HG02852 (cell line): Measurements from ENCODE around the gene EGLN2.
"Not testable (repeated sequence)": the region's sequence is repeated elsewhere in the genome, so short reads cannot be mapped to it uniquely, and the experiment has no call there.

Source experiments
- ATAC-seq: cut with Tn5 transposase; IDR thresholded peaks from one replicate; pipeline ENCODE4 v1.9.1; 2021; ENCODE audit warnings: mild to moderate bottlenecking, moderate library complexity; ENCODE audit not compliant: unreplicated experiment

Gene EGLN2

DNA sequence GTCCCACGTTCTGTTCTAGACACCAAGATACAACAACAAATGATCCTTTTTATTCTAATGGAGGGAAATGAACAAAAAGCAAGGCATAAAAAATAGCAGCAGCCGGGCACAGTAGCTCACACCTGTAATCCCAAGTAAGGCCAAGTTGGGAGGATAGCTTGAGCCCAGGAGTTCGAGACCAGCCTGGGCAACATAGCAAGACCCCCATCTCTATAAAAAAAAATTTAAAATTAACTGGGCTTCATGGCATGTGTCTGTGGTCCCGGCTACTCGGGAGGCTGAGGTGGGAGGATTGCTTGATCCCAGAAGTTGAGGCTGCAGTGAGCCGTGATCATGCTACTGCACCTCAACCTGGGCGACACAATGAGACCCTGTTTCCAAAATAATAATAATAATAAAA lies 22.6 kb upstream of the EGLN2 start:
- no peak for ATAC-seq

DNA sequence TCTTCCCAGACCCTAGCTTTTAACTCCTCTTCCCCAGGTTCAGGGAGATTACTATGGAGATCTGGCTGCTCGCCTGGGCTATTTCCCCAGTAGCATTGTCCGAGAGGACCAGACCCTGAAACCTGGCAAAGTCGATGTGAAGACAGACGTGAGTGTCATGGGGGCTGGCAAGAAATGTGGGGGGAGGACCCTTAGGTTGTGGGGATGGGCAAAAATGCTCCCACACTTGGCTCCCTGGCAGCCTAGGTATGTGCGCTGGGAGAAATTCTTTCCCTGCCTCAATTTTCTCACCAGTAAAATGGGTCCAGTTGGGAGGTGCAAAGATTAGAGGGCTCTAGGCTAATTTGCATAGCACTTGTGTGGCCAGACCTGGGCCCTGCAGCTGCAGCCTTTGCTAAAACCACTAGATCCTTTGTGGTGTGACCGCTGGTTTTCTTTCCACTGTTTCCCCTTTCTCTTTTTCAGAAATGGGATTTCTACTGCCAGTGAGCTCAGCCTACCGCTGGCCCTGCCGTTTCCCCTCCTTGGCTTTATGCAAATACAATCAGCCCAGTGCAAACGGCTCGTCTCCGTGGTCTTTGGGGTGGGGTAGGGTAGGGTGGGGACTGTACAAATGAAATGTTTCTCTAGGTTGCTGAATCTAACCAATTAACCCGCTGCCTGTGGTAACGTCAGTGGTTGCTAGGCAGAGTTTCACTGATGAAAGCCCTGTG lies 21.9 kb upstream of the EGLN2 start:
- peak; percentile 61 for ATAC-seq

DNA sequence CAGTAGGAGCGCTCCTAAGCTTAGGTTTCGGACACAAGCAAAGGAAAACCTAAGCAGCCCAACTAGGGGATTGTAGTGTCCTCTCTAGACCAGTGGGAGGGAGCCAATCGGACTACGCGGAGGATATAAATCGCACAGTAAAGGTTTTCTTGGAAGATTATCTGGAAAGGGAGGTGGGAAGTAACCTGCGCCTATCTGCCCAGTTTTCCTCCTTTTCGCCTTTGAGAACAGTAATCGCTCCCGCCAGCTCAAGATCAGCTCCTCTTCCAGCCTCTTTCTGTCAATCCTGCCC lies 21.4 kb upstream of the EGLN2 start:
- no peak for ATAC-seq

DNA sequence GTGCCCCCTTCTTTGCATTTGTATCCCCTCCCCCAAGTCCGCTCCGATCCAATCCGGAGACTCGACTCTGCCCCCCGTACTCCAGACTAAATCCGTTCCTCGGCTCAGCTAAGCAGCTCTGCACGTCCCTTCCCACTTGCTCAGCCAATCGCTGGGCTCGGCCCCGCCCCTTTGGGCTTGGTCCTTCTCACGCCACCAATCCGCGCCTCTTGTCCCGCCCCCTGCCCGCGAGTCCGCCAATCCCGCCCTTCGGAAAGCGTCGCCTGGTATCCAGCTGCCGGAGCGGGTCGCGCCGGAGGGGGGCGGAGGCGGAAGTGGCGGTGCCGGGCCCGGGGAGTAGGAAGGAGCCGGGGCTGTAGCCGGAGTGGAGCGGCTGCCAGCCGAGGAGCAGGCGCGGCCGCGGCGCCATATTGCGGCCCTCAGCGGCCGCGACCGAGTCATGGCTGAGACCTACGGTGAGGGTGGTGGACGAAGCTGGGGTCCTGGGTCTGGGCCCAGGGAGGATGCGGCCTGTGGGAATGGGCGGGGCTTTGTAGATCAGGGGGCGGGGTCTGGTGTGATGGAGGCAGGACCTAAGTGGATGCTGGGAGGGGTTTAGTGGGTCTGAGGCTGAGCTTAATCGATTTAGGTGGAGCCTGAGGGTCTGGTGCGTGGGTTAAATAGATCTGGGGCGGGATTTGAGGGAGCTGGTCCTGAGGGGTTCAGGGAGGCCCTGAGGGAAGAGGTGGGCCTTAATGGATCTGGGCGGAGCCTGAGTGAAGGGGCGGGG lies 20.9 kb upstream of the EGLN2 start, which contains the start of gene RAB4B:
TSS of gene RAB4B (plus strand) at position 311 of the 769 bp plus-strand sequence. CDS start at position 440, 129 bp downstream.
- peak; percentile 54 for ATAC-seq

DNA sequence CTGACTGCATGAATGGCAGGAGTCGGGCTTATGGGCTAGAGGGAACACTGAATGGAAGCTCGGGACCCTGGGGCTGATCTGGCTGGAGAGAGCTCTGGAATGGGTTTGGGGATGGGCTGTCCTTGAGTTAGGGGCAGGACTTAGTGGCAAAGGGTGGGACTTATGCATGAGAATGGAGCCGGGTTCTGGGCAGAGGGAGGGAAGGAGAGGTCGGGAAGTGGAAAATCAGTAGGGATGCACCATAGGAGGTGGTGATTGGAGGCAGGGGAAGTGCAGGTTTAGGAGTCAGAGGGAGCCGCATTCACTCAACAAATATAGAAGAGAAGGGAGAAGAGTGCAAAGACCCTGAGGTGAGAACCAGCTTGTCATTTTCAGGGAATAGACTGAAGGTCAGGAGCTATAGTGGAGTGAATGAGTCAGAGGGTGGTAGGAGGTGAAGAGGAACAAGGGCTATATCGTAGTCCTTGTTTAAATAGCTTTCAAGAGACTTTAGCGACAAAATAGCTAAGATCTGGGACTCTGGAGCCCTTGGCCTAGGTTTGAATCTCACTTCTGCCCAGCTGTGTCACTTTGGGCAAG lies 20.2 kb upstream of the EGLN2 start:
- ATAC-seq: no peak

DNA sequence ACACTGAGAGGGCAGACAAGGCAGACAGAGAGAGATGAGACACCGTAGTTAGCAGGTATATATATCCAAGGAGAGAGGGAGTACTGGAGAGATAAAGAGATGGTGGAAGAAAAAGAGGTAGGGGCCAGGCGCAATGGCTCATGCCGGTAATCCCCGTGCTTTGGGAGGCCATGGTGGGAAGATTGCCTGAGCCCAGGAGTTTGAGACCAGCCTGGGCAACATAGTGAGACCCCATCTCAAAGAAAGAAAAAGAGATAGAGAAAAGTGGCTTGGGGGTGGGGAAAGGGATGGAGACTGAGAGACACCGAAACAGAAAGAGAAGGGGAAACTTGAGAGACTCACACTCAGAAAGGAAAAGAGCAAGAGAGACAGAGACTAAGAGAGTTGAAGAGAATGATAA lies 18.4 kb upstream of the EGLN2 start:
- ATAC-seq: no peak

DNA sequence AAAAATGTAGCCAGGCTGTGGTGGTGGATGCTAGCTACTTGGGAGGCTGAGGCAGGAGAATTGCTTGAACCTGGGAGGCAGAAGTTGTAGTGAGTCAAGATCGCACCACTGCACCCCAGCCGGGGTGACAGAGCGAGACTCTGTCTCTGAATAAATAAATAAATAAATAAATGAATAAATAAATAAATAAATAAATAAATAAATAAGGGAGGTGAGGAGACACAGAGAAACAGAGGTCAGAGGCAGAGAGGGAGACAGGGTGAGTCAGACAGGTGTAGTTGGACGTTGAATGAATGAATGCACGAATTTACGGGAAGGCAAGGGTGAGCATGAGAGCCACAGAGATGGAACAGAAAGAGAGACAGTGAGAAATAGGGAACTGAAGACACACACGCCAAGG lies 17.9 kb upstream of the EGLN2 start:
- no peak for ATAC-seq

DNA sequence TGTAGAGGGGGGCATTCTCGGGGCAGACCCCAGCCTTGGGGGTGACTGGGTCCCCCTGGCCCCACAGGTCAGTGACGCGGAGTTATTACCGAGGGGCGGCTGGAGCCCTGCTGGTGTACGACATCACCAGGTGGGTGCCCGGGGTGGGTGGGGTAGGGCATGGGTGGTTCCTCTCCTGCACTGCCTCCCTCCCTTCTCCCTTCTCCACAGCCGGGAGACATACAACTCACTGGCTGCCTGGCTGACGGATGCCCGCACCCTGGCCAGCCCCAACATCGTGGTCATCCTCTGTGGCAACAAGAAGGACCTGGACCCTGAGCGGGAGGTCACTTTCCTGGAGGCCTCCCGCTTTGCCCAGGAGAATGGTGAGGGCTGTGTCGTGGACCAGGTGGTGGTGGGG lies 15.3 kb upstream of the EGLN2 start:
- ATAC-seq: no peak

DNA sequence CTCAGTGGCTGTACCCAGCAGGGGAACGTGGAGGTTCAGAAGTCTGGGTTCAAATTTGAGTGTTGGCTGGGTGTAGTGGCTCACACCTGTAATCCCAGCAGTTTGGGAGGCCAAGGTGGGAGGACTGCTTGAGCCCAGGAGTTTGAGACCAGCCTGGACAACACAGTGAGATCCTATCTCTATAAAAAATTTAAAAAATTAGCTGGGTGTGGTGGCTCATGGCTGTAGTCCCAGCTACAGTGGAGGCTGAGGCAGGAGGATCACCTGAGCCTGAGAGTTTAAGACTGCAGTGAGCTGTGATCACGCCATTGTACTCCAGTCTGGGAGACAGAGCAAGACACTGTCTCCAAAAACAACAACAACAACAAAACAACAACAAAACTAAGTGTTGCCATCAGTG lies 14.8 kb upstream of the EGLN2 start:
- not testable (repeated sequence) for ATAC-seq

DNA sequence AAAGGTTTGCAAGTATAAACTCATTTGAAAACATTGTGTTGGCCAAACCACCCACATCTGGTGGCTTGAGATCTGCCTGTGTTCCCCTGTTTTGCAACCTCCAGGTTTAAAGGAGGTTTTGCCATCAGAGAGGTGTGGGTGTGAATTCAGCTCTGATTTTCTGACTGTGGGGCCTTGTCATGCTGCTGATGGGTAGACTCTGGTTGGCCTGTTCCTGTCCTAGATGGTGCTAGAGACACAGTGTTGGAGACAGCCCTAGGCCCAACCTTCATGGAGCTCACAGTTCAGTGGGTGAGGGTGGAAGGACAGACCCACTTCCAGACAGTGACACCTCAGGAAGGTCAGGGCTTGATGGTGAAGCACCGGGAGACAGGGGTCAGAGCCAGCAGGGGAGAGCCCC lies 13.5 kb upstream of the EGLN2 start:
- ATAC-seq: no peak

DNA sequence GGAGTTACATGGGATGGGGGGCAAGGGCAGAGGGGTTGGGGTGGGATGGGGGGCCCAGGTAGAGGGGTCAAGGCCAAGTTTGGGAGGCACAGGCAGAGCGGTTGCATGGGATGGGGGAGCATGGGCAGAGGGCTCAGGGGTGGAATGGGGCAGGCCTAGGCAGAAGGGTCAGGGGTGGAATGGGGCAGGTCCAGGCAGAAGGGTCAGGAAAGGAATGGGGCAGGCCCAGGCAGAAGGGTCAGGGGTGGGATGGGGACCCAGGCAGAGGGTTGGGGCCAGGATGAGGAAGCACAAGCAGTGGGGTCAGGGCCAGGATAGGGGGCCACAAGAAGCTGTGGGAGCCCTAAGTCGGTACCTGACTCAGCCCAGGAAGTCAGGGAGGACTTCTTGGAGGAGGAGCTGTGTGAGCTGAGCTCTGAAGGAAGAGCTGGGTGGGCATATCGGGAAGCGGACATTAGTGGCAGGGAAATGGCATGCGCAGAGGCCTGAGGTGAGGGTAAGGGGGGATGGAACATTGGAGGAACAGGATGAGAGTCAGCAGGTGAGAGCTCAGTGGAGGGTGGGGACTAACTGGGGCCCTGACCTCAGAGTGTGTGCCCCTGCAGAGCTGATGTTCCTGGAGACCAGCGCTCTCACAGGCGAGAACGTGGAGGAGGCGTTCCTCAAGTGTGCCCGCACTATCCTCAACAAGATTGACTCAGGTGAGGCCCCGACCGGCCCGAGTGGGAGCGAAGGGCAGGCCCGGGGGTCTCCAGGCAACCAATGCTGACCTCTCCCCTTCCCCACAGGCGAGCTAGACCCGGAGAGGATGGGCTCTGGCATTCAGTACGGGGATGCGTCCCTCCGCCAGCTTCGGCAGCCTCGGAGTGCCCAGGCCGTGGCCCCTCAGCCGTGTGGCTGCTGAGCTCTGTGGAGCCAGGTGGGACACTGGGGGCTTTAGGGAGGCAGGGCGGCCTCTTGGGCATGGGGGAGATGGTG lies 12.6 kb upstream of the EGLN2 start:
- no peak for ATAC-seq

DNA sequence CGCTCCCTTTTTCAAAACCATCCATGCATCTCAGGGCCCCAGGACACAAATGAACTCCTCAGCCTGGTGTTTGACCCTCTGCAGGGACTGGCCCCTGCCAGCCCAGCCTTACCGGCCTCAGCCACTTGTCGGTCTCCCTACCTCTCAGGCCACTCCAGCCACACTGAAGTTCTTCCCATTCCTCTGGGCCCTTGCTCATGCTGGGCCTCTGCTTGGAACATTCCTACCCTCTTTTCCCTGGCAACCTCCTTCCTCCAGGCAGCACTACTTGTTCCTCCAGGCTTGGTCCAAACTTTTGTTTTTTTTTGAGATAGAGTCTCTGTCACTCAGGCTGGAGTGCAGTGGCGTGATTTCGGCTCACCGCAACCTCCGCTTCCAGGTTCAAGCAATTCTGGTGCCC lies 7.6 kb upstream of the EGLN2 start:
- no peak for ATAC-seq

DNA sequence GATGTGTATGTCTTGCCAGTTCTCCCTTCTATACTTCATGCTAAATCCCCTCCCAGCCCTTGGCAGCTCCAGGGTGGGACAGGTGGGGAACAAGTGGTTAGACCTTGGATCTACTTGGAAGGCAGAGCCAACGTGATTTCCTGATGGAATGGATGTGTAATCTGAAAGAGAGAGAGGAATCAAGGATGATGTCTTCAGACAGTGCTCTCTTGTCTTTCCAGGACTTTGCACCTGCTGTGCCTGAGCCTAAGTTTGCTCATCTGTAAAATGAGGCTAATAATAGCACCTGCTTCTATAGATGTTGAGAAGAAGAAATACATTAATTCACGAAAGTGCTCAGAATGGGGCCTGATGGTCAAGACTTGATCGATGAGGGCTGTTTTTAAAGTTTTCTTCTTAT lies 7.0 kb upstream of the EGLN2 start:
- no peak for ATAC-seq

DNA sequence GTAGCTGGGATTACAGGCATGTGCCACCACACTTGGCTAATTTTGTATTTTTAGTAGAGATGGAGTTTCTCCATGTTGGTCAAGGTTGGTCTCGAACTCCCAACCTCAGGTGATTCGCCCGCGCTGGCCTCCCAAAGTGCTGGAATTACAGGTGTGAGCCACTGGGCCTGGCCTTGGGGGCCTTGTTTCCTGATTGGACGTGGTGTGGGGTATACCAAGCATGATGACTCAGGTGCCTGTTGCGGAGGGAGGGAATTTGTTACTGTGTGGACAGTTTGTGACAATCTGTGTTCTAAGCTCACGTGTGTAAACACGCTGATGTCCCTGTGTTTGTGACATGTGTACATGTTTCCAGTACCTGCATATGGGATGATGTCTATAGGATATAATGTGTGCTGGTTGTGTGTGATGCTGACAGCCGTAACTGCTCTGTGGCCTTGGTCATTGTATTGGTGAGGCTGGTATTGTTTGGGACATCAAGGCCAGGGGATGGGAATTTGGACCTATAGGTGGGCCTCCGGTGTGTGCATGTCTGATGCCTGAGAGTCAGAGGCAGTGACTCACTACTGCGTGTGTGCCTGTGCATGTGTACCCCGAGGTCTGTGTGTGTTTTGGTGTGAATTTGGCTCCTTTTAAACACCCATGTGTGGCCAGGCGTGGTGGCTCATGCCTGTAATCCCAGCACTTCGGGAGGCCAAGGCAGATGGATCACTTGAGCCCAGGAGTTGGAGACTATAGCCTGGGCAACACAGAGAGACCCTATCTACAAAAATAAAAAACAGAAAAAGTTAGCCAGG lies 1.6 kb upstream of the EGLN2 start:
- no peak for ATAC-seq

DNA sequence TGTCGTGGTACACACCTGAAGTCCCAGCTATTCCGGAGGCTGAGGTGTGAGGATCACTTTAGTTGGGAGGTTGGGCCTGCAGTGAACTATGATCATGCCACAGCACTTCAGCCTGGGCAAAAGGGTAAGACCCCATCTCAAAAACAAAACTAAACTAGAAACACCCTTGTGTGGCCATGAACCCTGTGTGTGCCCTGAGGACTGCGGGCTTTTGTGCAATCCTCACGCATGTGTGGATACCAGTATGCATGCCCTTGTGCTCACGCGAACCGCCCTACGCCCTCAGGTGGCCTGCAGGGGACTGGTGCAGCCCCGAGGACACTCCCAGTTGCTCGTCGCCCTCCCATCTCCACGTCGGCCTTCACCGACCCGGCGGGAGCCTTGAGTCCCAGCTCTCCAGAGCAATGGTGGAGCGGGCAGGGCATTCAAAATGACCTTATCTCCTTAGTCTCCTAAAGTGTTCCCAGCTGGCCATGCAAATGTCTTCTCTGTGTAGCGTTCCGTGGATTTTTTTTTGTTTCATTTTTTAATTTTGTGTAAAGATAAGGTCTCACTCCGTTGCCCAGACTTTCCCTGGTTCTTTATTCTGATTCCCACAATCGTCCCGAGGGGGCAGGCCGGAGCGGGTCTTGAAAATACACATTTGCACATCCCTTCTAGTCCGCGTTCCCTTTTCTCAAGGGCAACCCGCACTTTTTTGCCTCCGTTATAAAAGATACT lies 868 bp upstream of the EGLN2 start:
- ATAC-seq: no peak

DNA sequence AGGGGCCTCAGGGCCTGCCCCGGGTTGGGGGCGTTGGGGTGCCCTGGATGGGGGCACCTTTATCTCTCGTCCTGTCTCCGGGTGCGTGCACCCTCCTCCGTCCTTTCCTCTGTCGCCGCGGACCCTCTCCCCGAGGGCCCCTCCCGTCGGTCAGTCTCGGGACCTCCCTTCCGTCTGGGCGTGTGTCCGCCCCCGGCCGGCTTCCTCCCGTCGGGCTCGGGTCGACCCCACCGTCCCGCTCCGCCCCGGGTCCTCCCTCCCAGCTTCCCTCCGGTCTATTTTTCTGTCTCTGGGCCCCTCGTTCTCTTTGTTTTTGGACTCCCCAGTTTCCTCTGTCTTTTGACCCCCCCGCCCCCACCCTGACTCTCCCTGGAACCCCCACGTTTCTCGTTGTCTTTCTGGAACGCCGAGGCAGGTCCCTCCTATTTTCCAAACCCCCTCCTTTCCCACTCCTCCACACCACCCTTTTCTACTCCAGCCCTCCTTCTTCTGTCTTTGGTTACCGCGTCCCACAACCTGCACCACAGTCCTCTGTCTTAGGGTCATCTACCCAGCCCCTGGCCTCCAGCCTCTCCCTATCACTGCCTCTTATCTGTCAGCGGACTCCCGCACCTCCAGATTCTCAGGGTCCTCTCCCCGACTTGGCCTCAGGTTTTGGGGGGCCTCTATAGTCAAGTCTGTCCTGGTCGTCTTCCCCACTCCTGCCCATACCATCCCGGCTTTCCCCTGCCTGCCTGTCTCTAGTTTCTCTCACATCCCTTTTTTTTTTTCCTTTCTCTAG lies 757 bp downstream of the EGLN2 start:
- no peak for ATAC-seq

DNA sequence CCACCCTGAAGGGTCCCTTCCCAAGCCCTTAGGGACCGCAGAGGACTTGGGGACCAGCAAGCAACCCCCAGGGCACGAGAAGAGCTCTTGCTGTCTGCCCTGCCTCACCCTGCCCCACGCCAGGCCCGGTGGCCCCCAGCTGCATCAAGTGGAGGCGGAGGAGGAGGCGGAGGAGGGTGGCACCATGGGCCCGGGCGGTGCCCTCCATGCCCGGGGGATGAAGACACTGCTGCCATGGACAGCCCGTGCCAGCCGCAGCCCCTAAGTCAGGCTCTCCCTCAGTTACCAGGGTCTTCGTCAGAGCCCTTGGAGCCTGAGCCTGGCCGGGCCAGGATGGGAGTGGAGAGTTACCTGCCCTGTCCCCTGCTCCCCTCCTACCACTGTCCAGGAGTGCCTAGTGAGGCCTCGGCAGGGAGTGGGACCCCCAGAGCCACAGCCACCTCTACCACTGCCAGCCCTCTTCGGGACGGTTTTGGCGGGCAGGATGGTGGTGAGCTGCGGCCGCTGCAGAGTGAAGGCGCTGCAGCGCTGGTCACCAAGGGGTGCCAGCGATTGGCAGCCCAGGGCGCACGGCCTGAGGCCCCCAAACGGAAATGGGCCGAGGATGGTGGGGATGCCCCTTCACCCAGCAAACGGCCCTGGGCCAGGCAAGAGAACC lies 1.5 kb downstream of the EGLN2 start:
- no peak for ATAC-seq

DNA sequence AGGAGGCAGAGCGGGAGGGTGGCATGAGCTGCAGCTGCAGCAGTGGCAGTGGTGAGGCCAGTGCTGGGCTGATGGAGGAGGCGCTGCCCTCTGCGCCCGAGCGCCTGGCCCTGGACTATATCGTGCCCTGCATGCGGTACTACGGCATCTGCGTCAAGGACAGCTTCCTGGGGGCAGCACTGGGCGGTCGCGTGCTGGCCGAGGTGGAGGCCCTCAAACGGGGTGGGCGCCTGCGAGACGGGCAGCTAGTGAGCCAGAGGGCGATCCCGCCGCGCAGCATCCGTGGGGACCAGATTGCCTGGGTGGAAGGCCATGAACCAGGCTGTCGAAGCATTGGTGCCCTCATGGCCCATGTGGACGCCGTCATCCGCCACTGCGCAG lies 2.0 kb downstream of the EGLN2 start:
- no peak for ATAC-seq
